ENCODE data around the gene PGAM2. TPM values are rescaled to one million over a fixed set of nuclear protein-coding genes. Genes with fewer than 3 reads are reported as not detected.

Gene PGAM2
- total RNA-seq, 1 experiment from 2014 or later: 8.7 TPM

DNA sequence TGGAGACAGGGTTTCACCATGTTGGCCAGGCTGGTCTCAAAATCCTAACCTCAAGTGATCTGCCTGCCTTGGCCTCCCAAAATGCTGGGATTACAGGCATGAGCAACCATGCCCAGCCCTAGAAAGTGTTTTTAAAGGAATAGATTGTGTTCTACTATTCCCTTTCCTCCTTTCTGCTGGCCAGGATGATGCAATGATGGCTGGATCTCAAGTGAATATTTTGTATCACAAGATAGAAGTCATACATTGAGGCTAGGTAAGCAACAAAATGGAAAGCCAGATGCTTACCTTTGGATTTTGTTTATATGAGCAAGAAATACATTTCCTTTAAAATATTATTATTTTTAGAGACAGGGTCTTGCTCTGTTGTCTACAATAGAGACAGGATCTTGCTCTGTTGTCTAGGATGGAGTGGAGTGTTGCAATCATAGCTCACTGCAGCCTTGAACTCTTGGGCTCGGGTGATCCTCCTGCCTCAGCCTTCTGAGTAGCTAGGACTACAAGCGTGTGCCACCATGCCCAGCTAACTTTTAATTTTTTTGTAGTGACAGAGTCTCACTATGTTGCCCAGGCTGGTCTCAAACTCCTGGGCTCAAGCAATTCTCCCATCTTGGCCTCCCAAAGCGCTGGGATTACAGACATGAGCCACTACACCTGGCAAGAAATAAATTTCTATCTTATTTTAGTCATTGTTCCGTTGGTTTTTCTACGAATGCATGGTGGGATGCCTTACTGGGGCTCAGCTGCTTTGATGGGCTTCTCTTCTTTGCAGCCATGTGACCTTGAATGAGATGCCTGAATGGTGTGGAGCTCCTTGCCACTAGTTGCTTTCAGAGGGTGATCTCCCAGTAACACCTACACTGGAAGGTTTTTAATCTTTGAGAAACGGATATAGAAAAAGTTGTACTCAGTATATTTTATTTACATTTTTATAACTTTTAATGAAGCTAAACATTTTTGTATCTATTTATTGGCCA, 33.0 kb upstream of the PGAM2 start:
- H3K14ac ChIP-seq (ENCODE audit: insufficient read depth, low read length): no peak overlapping the region
- H3K4me1 ChIP-seq (ENCODE audit: insufficient read depth, low read length): no peaks in the 10 kb centered on the region
- Mint-ChIP-seq H3K4me1 (peaks cover 1 to 8% of the 10 kb centered on the region in 2 experiments), H3K36me3 (ENCODE audit: insufficient read depth in 1 of 3, low read depth in 3 of 3) (no peaks in the 10 kb centered on the region), H3K4me3 (no peak overlapping the region), H3K27me3 (ENCODE audit: low read depth) (peaks cover 26% of the 10 kb centered on the region), H3K27ac (no peak overlapping the region), H3K9me3 (no peaks in the 10 kb centered on the region; a peak in 1 of 5 replicates)
- no peak overlapping the region for H2AFZ ChIP-seq (ENCODE audit: low read length)
- no peaks in the 10 kb centered on the region for H3K9me3 ChIP-seq (ENCODE audit: control insufficient read depth, low read depth, low read length)
- H2BK120ac ChIP-seq (ENCODE audit: low read depth, low read length, poor library complexity, severe bottlenecking): no peak overlapping the region
- H2BK12ac ChIP-seq (ENCODE audit: insufficient read length, low read depth, low read length): no peak overlapping the region
- H2BK5ac ChIP-seq (ENCODE audit: insufficient read length, low read length): no peak overlapping the region
- no peak for DNase-seq
- H2BK15ac ChIP-seq (ENCODE audit: low read depth, low read length): no peak overlapping the region
- H3K56ac ChIP-seq (ENCODE audit: insufficient read length, low read depth, low read length): no peak overlapping the region
- WGBS (ENCODE audit: extremely low coverage, insufficient read length, low lambda C conversion rate): no CpG with 5 or more reads among the region's 6 CpGs
- no peak overlapping the region for H2BK20ac ChIP-seq (ENCODE audit: low read depth, low read length, poor library complexity, severe bottlenecking)
- TF ChIP-seq, protein P1, sequence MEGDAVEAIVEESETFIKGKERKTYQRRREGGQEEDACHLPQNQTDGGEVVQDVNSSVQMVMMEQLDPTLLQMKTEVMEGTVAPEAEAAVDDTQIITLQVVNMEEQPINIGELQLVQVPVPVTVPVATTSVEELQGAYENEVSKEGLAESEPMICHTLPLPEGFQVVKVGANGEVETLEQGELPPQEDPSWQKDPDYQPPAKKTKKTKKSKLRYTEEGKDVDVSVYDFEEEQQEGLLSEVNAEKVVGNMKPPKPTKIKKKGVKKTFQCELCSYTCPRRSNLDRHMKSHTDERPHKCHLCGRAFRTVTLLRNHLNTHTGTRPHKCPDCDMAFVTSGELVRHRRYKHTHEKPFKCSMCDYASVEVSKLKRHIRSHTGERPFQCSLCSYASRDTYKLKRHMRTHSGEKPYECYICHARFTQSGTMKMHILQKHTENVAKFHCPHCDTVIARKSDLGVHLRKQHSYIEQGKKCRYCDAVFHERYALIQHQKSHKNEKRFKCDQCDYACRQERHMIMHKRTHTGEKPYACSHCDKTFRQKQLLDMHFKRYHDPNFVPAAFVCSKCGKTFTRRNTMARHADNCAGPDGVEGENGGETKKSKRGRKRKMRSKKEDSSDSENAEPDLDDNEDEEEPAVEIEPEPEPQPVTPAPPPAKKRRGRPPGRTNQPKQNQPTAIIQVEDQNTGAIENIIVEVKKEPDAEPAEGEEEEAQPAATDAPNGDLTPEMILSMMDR (conservative IDR thresholded peaks at IDR 0.05): no peak
- H3K4me2 ChIP-seq (ENCODE audit: insufficient read depth, insufficient read length, low read length): no peak overlapping the region
- H3K79me2 ChIP-seq (ENCODE audit: insufficient read depth, low read length): no peaks in the 10 kb centered on the region
- H3K79me1 ChIP-seq (ENCODE audit: insufficient read depth, low read depth, low read length, poor library complexity, severe bottlenecking): no peaks in the 10 kb centered on the region
- no peak overlapping the region for H3K4ac ChIP-seq (ENCODE audit: low read depth, low read length)
- no peak overlapping the region for H4K91ac ChIP-seq (ENCODE audit: insufficient read length, low read depth, low read length)
- no peak overlapping the region for H3T11ph ChIP-seq (ENCODE audit: low read length)
- no peak overlapping the region for H3K9ac ChIP-seq (ENCODE audit: extremely low read depth, insufficient read length, low read length)
- H3K27ac ChIP-seq (ENCODE audit: insufficient read length, low read depth, low read length): no peak overlapping the region
- no peaks in the 10 kb centered on the region for H3K23me2 ChIP-seq (ENCODE audit: insufficient read length, low read depth, low read length, poor library complexity, severe bottlenecking)
- H4K20me1 ChIP-seq (ENCODE audit: control insufficient read depth, insufficient read depth, insufficient read length): no peaks in the 10 kb centered on the region
- no peak overlapping the region for H3K23ac ChIP-seq (ENCODE audit: insufficient read length, low read depth, low read length)
- H2AK5ac ChIP-seq (ENCODE audit: insufficient read length, low read length): no peak overlapping the region
- H4K8ac ChIP-seq (replicated peaks; ENCODE audit: insufficient read length, low read depth, low read length): no peak overlapping the region
- no peak overlapping the region for H3K18ac ChIP-seq (ENCODE audit: insufficient read length, low read depth, low read length)
- no peaks in the 10 kb centered on the region; the same call in 1 of the 2 replicates for H3K27me3 ChIP-seq (ENCODE audit: insufficient read depth, low read length)
- H4K5ac ChIP-seq (ENCODE audit: insufficient read length, low read depth, low read length): no peak overlapping the region

All from H9 (cell line).